GM23338 (cell line): ENCODE results near the gene IRGC.

Experiments
- TF ChIP-seq, protein P1 (sequence below): IDR thresholded peaks from one replicate; pipeline ENCODE4 v1.6.1; 2018; ENCODE audit warnings: antibody characterized with exemption; ENCODE audit not compliant: unreplicated experiment
- TF ChIP-seq, protein P2 (sequence below), 2 experiments: fragments of 200-600 bp in 1 of 2; sonication (generic) in 1 of 2; conservative IDR thresholded peaks; 2 replicates each; pipeline versions ENCODE4 v1.5.1 to v1.6.1; 2016 to 2017; ENCODE audit warnings: antibody characterized with exemption in 2 of 2, low read depth in 2 of 2, mild to moderate bottlenecking in 2 of 2, moderate library complexity in 1 of 2

DNA sequence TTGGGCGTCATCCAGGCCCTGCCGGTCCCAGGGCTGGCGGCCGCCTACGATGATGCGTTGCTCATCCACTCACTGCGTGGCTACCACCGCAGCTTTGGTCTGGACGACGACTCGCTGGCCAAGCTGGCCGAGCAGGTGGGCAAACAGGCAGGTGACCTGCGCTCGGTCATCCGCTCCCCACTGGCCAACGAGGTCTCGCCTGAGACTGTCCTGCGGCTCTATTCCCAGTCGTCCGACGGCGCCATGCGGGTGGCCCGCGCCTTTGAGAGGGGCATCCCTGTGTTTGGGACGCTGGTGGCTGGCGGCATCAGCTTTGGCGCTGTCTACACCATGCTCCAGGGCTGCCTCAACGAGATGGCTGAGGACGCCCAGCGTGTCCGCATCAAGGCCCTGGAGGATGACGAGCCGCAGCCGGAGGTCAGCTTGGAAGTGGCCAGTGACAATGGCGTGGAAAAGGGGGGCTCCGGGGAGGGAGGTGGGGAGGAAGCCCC, 3.5 kb downstream of the IRGC start:
- TF ChIP-seq, protein P1, sequence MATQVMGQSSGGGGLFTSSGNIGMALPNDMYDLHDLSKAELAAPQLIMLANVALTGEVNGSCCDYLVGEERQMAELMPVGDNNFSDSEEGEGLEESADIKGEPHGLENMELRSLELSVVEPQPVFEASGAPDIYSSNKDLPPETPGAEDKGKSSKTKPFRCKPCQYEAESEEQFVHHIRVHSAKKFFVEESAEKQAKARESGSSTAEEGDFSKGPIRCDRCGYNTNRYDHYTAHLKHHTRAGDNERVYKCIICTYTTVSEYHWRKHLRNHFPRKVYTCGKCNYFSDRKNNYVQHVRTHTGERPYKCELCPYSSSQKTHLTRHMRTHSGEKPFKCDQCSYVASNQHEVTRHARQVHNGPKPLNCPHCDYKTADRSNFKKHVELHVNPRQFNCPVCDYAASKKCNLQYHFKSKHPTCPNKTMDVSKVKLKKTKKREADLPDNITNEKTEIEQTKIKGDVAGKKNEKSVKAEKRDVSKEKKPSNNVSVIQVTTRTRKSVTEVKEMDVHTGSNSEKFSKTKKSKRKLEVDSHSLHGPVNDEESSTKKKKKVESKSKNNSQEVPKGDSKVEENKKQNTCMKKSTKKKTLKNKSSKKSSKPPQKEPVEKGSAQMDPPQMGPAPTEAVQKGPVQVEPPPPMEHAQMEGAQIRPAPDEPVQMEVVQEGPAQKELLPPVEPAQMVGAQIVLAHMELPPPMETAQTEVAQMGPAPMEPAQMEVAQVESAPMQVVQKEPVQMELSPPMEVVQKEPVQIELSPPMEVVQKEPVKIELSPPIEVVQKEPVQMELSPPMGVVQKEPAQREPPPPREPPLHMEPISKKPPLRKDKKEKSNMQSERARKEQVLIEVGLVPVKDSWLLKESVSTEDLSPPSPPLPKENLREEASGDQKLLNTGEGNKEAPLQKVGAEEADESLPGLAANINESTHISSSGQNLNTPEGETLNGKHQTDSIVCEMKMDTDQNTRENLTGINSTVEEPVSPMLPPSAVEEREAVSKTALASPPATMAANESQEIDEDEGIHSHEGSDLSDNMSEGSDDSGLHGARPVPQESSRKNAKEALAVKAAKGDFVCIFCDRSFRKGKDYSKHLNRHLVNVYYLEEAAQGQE, result no peak
- TF ChIP-seq, protein P2, sequence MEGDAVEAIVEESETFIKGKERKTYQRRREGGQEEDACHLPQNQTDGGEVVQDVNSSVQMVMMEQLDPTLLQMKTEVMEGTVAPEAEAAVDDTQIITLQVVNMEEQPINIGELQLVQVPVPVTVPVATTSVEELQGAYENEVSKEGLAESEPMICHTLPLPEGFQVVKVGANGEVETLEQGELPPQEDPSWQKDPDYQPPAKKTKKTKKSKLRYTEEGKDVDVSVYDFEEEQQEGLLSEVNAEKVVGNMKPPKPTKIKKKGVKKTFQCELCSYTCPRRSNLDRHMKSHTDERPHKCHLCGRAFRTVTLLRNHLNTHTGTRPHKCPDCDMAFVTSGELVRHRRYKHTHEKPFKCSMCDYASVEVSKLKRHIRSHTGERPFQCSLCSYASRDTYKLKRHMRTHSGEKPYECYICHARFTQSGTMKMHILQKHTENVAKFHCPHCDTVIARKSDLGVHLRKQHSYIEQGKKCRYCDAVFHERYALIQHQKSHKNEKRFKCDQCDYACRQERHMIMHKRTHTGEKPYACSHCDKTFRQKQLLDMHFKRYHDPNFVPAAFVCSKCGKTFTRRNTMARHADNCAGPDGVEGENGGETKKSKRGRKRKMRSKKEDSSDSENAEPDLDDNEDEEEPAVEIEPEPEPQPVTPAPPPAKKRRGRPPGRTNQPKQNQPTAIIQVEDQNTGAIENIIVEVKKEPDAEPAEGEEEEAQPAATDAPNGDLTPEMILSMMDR (conservative IDR thresholded peaks at IDR 0.05; ENCODE audit: low read depth in 2 of 2), result no peak
